ENCODE measurements around the gene ALAS1. TPM values are rescaled to one million over a fixed set of nuclear protein-coding genes. Genes with fewer than 3 reads are reported as not detected.

Gene ALAS1
- total RNA-seq, 1 donor from 2014 or later: 47.8 TPM

DNA sequence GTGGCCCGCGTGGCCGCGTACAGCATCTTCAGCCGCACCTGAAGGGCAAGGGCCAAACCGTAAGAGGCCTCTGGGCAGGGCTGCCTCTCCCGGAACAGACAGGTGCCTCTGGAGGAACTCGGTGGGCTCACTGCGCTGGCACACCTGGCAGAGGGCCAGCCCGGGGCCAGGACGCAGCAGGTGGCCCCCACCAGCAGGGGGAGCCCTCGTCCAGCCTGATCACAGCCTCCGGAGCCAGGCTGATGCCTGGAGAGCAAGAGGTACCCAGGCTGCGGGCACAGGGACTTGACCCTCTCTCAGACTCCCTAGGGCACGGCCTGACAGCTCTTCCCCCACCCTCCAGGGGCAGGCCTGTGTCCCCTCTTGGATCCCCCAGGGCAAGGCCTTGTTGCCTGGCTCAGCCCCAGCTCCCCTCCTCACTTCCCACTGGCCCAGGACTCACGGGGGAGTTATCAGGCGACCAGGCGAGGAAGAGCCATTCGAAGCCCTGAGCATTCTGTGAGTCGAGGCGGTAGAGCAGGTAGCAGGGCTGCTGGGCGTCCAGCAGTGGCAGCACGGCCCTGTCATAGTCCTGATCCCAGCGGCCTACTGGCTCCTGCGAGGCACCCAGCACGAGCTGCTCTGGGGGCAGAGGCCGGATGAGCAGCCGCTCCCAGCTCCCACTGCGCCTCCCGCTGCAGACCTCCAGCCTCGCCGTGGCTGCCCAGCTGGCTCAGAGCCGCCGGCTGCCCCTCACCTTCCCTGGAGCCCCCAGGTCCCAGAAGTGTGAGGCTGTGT, 33.7 kb downstream of the ALAS1 start:
- no peak overlapping the region for H3K4me3 Mint-ChIP-seq
- no peak overlapping the region for H3K27ac Mint-ChIP-seq (ENCODE audit: unreplicated experiment)

DNA sequence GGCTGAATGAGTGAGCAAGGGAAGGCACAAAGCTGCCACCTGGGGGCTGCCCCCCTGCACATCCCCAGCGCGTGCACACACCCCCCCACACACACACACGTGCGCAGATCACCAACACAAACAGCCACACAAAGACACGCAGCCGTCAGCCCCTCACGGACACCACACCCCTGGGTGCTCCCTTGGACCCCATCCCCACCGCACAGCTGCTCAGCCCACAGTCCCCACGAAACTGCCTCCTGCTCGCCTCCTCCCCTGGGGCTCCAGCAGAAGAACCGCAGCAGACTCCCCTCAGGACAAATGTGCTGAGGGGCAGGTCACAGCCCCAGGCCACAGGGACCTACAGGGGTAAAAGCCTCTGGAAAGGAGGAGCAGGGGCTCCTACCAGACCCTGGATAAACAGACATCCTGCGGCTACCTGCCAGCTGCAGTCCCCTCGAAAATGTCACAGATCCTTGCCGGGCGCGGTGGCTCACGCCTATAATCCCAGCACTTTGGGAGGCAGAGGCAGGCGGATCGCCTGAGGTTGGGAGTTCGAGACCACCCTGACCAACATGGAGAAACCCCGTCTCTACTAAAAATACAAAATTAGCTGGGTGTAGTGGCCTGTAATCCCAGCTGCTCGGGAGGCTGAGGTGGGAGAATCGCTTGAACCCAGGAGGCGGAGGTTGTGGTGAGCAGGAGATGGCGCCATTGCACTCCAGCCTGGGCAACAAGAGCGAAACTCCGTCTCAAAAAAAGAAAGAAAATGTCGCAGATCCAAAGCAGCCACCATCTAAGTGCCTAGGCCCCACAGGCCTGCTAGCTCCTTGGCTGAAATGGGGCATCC, 34.5 kb downstream of the ALAS1 start:
- no peaks in the 10 kb centered on the region for H3K27me3 Mint-ChIP-seq (ENCODE audit: low read depth)
- H3K4me3 Mint-ChIP-seq: no peak overlapping the region
- H3K36me3 Mint-ChIP-seq (ENCODE audit: low read depth): no peaks in the 10 kb centered on the region
- no peaks in the 10 kb centered on the region for H3K9me3 Mint-ChIP-seq
- DNase-seq (ENCODE audit: low read depth, low spot score): no peak
- H3K27ac Mint-ChIP-seq (ENCODE audit: unreplicated experiment): no peak overlapping the region
- TF ChIP-seq, protein P1, sequence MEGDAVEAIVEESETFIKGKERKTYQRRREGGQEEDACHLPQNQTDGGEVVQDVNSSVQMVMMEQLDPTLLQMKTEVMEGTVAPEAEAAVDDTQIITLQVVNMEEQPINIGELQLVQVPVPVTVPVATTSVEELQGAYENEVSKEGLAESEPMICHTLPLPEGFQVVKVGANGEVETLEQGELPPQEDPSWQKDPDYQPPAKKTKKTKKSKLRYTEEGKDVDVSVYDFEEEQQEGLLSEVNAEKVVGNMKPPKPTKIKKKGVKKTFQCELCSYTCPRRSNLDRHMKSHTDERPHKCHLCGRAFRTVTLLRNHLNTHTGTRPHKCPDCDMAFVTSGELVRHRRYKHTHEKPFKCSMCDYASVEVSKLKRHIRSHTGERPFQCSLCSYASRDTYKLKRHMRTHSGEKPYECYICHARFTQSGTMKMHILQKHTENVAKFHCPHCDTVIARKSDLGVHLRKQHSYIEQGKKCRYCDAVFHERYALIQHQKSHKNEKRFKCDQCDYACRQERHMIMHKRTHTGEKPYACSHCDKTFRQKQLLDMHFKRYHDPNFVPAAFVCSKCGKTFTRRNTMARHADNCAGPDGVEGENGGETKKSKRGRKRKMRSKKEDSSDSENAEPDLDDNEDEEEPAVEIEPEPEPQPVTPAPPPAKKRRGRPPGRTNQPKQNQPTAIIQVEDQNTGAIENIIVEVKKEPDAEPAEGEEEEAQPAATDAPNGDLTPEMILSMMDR (conservative IDR thresholded peaks at IDR 0.05): peak; percentile 47
- H3K4me1 Mint-ChIP-seq: no peaks in the 10 kb centered on the region

More for the DNA sequence above, 33.7 kb downstream of the ALAS1 start:
- DNase-seq (ENCODE audit: low read depth, low spot score): peak; percentile 69
- H3K9me3 Mint-ChIP-seq: no peaks in the 10 kb centered on the region
- TF ChIP-seq, protein P1 (conservative IDR thresholded peaks at IDR 0.05): peak; percentile 84
- H3K27me3 Mint-ChIP-seq (ENCODE audit: low read depth): no peaks in the 10 kb centered on the region
- H3K36me3 Mint-ChIP-seq (ENCODE audit: low read depth): no peaks in the 10 kb centered on the region
- no peaks in the 10 kb centered on the region for H3K4me1 Mint-ChIP-seq

DNA sequence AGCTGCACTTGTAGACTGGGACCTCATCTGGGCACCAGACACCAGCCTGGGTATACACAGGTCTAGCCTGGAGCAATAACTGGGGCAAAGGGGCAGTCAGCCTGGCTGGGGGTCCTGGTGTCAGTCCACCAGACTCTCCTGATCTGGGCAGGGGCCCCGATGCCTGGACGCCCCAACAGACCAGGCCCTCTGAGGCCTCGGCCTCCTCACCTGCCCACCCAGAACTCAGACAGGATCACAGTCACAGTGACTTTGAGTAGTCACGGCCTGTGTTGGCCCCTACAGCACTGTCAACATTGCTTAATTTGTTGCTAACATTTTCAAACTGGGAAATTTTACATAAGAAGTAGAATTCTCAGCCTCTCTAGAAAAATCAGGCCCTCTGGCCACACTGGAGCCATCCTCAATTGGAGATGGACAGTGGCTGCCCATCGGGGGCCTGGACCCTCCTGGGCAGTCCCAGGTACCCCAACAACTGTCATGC, 35.2 kb downstream of the ALAS1 start:
- DNase-seq (ENCODE audit: low read depth, low spot score): no peak
- Mint-ChIP-seq H3K4me3 (no peak overlapping the region), H3K27me3 (ENCODE audit: low read depth) (no peaks in the 10 kb centered on the region), H3K4me1 (peaks cover 2% of the 10 kb centered on the region), H3K9me3 (no peaks in the 10 kb centered on the region), H3K36me3 (ENCODE audit: low read depth) (no peaks in the 10 kb centered on the region), H3K27ac (ENCODE audit: unreplicated experiment) (no peak overlapping the region)
- TF ChIP-seq, protein P1 (conservative IDR thresholded peaks at IDR 0.05): no peak

DNA sequence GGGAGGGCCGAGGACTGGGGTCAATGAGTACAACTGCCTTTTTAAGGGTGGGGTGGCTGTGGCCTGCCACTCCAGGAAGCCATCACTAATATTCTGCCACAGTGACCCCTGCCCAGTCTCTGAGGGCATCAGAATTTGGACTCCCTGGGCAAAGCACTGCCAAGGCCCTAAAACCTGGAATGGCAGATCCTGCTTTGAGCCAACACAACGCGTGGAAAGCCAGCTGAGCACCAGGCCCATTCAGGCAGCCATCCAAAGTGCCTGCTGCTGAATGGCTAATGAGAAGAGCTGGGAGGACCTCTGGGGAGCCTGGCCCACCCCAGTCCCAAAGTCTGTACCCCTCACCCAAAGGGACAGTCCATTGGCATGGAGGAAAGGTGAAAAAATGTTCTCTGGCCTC, 36.0 kb downstream of the ALAS1 start:
- no peak overlapping the region for H3K4me3 Mint-ChIP-seq
- H3K27me3 Mint-ChIP-seq (ENCODE audit: low read depth): peaks cover 2% of the 10 kb centered on the region
- H3K36me3 Mint-ChIP-seq (ENCODE audit: low read depth): no peaks in the 10 kb centered on the region
- TF ChIP-seq, protein P1 (conservative IDR thresholded peaks at IDR 0.05): no peak
- peaks cover 7% of the 10 kb centered on the region for H3K4me1 Mint-ChIP-seq
- H3K9me3 Mint-ChIP-seq: no peaks in the 10 kb centered on the region
- DNase-seq (ENCODE audit: low read depth, low spot score): no peak
- no peak overlapping the region for H3K27ac Mint-ChIP-seq (ENCODE audit: unreplicated experiment)

DNA sequence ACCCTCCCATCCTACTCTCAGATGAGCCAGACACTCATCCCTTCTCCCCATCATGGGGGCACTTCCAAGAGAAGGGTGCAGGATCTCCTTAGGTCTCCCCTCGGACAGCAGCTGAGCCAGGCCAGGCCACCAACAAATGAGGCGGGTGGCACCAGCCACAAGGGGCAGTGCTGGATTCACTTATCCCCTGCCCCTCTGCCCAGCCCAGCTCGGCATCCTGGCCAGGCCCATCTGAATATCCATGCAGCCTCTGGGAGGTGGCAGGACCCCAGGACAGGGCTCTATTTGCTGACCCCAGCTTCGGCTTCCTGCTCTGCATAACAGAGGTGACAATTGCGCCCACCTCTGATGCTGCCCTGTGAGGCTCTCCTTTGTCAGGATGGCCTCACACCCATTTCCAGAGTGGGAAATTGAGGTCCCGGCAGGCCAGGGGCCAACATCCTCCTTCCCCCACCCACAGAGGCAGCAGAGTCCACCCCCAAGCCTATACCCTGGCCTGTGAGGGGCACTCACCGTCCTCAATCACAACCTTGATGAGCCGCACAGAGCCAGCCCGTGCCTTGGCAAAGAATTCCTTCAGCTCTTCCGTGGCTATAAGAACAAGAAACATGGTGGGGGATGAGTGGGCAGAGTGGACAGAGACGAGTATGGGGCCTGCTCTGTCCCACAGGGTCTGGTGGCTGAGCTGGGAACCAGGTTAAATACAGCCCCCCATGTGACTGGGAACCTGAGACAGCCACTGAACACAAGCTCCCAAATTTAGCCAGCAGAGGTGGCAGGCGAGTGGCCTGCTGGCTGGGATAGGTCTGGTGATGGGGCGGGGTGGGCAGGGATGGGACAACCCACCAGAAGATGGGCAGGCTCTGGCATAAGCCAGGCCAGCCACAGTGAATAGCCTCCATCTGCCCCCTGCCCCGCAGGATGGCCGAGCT, 36.8 kb downstream of the ALAS1 start:
- Mint-ChIP-seq H3K4me1 (peaks cover 14% of the 10 kb centered on the region), H3K4me3 (no peak overlapping the region), H3K36me3 (ENCODE audit: low read depth) (no peaks in the 10 kb centered on the region), H3K27me3 (ENCODE audit: low read depth) (peaks cover 2% of the 10 kb centered on the region), H3K27ac (ENCODE audit: unreplicated experiment) (peak overlapping the region; percentile 19), H3K9me3 (no peaks in the 10 kb centered on the region)
- TF ChIP-seq, protein P1 (conservative IDR thresholded peaks at IDR 0.05): no peak
- DNase-seq (ENCODE audit: low read depth, low spot score): no peak

Data from neural crest cell (in vitro differentiated cells).